Fibroblast of lung (primary cell): Measurements from ENCODE around the gene TWNK. TPM values are rescaled to one million over a fixed set of nuclear protein-coding genes. Genes with fewer than 3 reads are reported as not detected.

Experiments
- DNase-seq, 2 donors: peaks; one replicate each; pipeline versions ENCODE4 v3.0.0 to v3.0.0-alpha.2; 2010; ENCODE audit warnings: low read depth in 2 of 2
- H2AFZ ChIP-seq: 2 replicates; pipeline ENCODE4 v1.5.1; 2012; ENCODE audit warnings: low read length, control low read depth, inconsistent platforms
- H3K27ac ChIP-seq: 2 replicates; pipeline ENCODE4 v1.5.1; 2011; ENCODE audit warnings: low read length, control low read depth; ENCODE audit not compliant: insufficient read depth
- H3K27me3 ChIP-seq: 2 replicates; pipeline ENCODE4 v1.5.1; 2011; ENCODE audit warnings: mild to moderate bottlenecking, low read length; ENCODE audit not compliant: control insufficient read depth, insufficient read depth
- H3K36me3 ChIP-seq: 2 replicates; pipeline ENCODE4 v1.5.1; 2011; ENCODE audit warnings: low read length; ENCODE audit not compliant: control insufficient read depth, insufficient read depth
- H3K4me1 ChIP-seq: 2 replicates; pipeline ENCODE4 v1.5.1; 2011; ENCODE audit warnings: low read length; ENCODE audit not compliant: control insufficient read depth, insufficient read depth; ENCODE audit errors: extremely low read depth
- H3K4me2 ChIP-seq: 2 replicates; pipeline ENCODE4 v1.5.1; 2011; ENCODE audit warnings: low read length, control low read depth; ENCODE audit not compliant: insufficient read depth; ENCODE audit errors: extremely low read depth
- H3K4me3 ChIP-seq, 4 experiments: fragments of 200-600 bp in 1 of 4; sonication (generic) in 1 of 4; replicated peaks in 1 of 4; 2 replicates each; pipeline ENCODE4 v1.5.1; 2011 to 2016; ENCODE audit warnings: low read length in 4 of 4, low read depth in 3 of 4, mild to moderate bottlenecking in 3 of 4, control low read depth in 2 of 4, inconsistent platforms in 1 of 4, mixed read lengths in 1 of 4; ENCODE audit not compliant: insufficient read depth in 1 of 4; ENCODE audit errors: control extremely low read depth in 1 of 4
- H3K79me2 ChIP-seq: 2 replicates; pipeline ENCODE4 v1.5.1; 2012; ENCODE audit warnings: mild to moderate bottlenecking, low read length, inconsistent platforms; ENCODE audit not compliant: control insufficient read depth, insufficient read depth
- H3K9ac ChIP-seq: 2 replicates; pipeline ENCODE4 v1.5.1; 2011; ENCODE audit warnings: mild to moderate bottlenecking, low read length, control low read depth; ENCODE audit not compliant: insufficient read depth
- H3K9me3 ChIP-seq: 2 replicates; pipeline ENCODE4 v1.5.1; 2012; ENCODE audit warnings: low read depth, low read length; ENCODE audit not compliant: control insufficient read depth, insufficient read depth
- H4K20me1 ChIP-seq: 2 replicates; pipeline ENCODE4 v1.5.1; 2011; ENCODE audit warnings: low read length; ENCODE audit not compliant: control insufficient read depth, insufficient read depth; ENCODE audit errors: extremely low read depth
- CTCF ChIP-seq, 2 donors: IDR thresholded peaks in 1 of 2; conservative IDR thresholded peaks in 1 of 2; 1 replicate in 1 of 2; 2 replicates in 1 of 2; pipeline ENCODE4 v1.5.1; 2011 to 2012; ENCODE audit warnings: low read length in 2 of 2, control low read depth in 1 of 2, inconsistent platforms in 1 of 2, low read depth in 1 of 2, mild to moderate bottlenecking in 1 of 2
- EZH2 ChIP-seq: IDR thresholded peaks from 2 replicates; pipeline ENCODE4 v1.5.1; 2012; ENCODE audit warnings: low read length, control low read depth, mild to moderate bottlenecking; ENCODE audit errors: missing control alignments
- polyA plus RNA-seq, 2 donors: library from polyadenylated mRNA; depleted of rRNA in 1 of 2; stranded (reverse) in 1 of 2; unstranded in 1 of 2; fragments of >200 nt; gene quantifications; 2 replicates each; pipeline ENCODE4 v1.2.1, GENCODE V29; 2011 to 2012; ENCODE audit warnings: missing spikeins in 1 of 2
- total RNA-seq: library from RNA; depleted of rRNA; stranded (reverse); fragments of >200 nt; gene quantifications from 2 replicates; pipeline ENCODE4 v1.2.1, GENCODE V29; 2014

The TWNK gene
- total and polyA plus RNA-seq, 2 donors (not counting 1 experiment from before 2014, with no cell fraction given) = 3.8 to 6.1 TPM

GRCh38 chr10:100983868-100984671 lies 3.3 kb upstream of the TWNK start:
- Histone ChIP-seq H3K36me3 (peaks cover 9% of the 10 kb centered on the region), H3K27ac (no peak overlapping the region)

GRCh38 chr10:100984672-100985177 lies 2.6 kb upstream of the TWNK start:
- peaks cover 8% of the 10 kb centered on the region for H3K4me1 ChIP-seq
- no peak overlapping the region for H2AFZ ChIP-seq
- H3K4me3 ChIP-seq = no peak overlapping the region
- H3K9me3 ChIP-seq = no peaks in the 10 kb centered on the region
- peaks cover 30% of the 10 kb centered on the region for H3K79me2 ChIP-seq
- TF ChIP-seq CTCF (conservative IDR thresholded peaks at IDR 0.05 in 1 of 2, IDR thresholded peaks at IDR 0.05 in 1 of 2; ENCODE audit: low read depth in 1 of 2, low read length in 2 of 2) = no peak
- TF ChIP-seq EZH2 = no peak
- H3K4me2 ChIP-seq = no peak overlapping the region
- no peak overlapping the region for H3K9ac ChIP-seq
- no peak for DNase-seq
- peaks cover 10% of the 10 kb centered on the region for H3K36me3 ChIP-seq
- no peaks in the 10 kb centered on the region for H4K20me1 ChIP-seq
- H3K27ac ChIP-seq = no peak overlapping the region
- no peaks in the 10 kb centered on the region for H3K27me3 ChIP-seq

More at GRCh38 chr10:100983868-100984671, 3.3 kb upstream of the TWNK start:
- H4K20me1 ChIP-seq = no peaks in the 10 kb centered on the region
- no peak overlapping the region for H3K4me2 ChIP-seq
- H3K9ac ChIP-seq = no peak overlapping the region
- no peaks in the 10 kb centered on the region for H3K27me3 ChIP-seq
- H2AFZ ChIP-seq = no peak overlapping the region
- peaks cover 8% of the 10 kb centered on the region for H3K4me1 ChIP-seq
- no peak for TF ChIP-seq CTCF (conservative IDR thresholded peaks at IDR 0.05 in 1 of 2, IDR thresholded peaks at IDR 0.05 in 1 of 2; ENCODE audit: low read depth in 1 of 2, low read length in 2 of 2)
- TF ChIP-seq EZH2 = no peak
- no peak overlapping the region for H3K4me3 ChIP-seq
- DNase-seq = no peak
- peaks cover 23% of the 10 kb centered on the region for H3K79me2 ChIP-seq
- H3K9me3 ChIP-seq = no peaks in the 10 kb centered on the region

DNA sequence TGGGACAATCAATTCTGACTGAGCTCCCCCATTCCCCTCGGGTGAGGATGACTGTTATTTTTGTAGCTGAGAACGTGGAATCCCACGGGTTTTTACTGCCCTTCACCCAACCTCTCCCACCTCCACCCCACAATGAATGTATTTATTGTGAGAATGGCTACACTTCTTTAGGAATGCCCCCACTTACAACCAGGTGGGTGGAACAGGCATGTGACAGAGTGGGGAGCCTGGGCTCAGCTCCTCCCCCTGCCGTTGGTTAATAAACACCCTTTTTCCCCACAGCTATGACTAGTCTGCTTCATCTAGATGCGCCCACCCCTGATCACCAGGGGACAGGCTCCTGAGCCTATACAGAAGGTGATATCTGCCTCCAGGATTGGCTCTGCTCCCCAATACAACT lies 2.0 kb upstream of the TWNK start:
- Histone ChIP-seq H3K79me2 (peaks cover 31% of the 10 kb centered on the region), H3K4me2 (no peak overlapping the region), H3K4me1 (peaks cover 8% of the 10 kb centered on the region), H4K20me1 (no peaks in the 10 kb centered on the region), H3K27me3 (no peaks in the 10 kb centered on the region), H3K36me3 (peaks cover 10% of the 10 kb centered on the region), H3K27ac (no peak overlapping the region), H2AFZ (no peak overlapping the region), H3K4me3 (no peak overlapping the region), H3K9me3 (no peaks in the 10 kb centered on the region), H3K9ac (no peak overlapping the region)
- DNase-seq = no peak
- TF ChIP-seq CTCF (conservative IDR thresholded peaks at IDR 0.05 in 1 of 2, IDR thresholded peaks at IDR 0.05 in 1 of 2; ENCODE audit: low read depth in 1 of 2, low read length in 2 of 2) (no peak), EZH2 (no peak)
